ENCODE data around the gene OSBPL2. TPM values are rescaled to one million over a fixed set of nuclear protein-coding genes. Genes with fewer than 3 reads are reported as not detected.

Gene OSBPL2
- total and polyA plus RNA-seq, 2 donors (not counting 1 experiment from before 2014, with no cell fraction given), result 28.1 to 74.3 TPM

DNA sequence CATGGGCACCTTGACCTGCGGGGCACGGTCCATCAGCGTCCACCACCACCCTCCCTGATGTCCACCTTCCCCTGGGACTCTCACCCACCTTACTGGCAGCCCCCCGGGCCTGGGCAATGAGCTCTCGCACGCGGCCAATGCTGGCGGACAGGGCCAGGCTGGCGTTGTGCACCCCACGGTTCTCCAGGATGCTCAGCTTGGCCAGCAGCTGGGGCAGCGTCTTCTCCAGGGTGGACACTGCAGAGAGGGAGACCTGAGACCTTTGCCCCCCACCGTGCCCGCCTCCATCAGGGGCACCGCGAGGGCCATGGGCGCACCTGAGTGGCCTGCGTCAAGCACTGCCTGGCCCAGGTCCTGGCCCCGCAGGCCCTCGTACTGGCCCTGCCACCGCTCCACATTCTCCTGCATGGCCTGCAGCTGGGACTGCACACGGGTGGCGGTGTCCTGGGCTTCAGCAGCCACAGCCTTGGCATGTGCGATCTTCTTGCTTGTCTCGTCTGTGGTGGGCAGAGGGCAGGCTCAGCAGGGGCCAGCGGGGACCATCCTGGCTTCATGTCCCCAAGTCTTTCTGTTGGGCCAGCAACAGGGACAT, 76.5 kb downstream of the OSBPL2 start:
- Histone ChIP-seq H4K20me1 (ENCODE audit: control insufficient read depth, insufficient read depth, low read length, poor library complexity, severe bottlenecking) (no peaks in the 10 kb centered on the region), H3K27me3 (replicated peaks in 1 of 4; ENCODE audit: control extremely low read depth in 1 of 4, control insufficient read depth in 3 of 4, insufficient read depth in 4 of 4, low read length in 3 of 4) (no peaks in the 10 kb centered on the region), H3K9ac (ENCODE audit: low read length) (no peak overlapping the region), H3K79me2 (ENCODE audit: control insufficient read depth, insufficient read depth, low read length) (no peaks in the 10 kb centered on the region), H3K36me3 (replicated peaks in 1 of 2; ENCODE audit: control extremely low read depth in 1 of 2, control insufficient read depth in 1 of 2, extremely low read depth in 1 of 2, insufficient read depth in 2 of 2, low read length in 1 of 2) (peaks cover 0 to 19% of the 10 kb centered on the region in 2 experiments), H3K4me3 (ENCODE audit: control extremely low read depth in 1 of 5, extremely low read depth in 1 of 5, insufficient read depth in 1 of 5, low read depth in 2 of 5, low read length in 4 of 5) (no peak overlapping the region), H3K9me3 (ENCODE audit: control extremely low read depth in 1 of 3, control insufficient read depth in 2 of 3, insufficient read depth in 1 of 3, low read length in 2 of 3) (no peaks in the 10 kb centered on the region), H3K4me1 (ENCODE audit: control insufficient read depth in 2 of 2, insufficient read depth in 2 of 2, low read length in 2 of 2) (no peaks in the 10 kb centered on the region), H3K27ac (ENCODE audit: low read length in 2 of 2) (no peak overlapping the region), H2AFZ (ENCODE audit: insufficient read depth, low read depth, low read length, poor library complexity, severe bottlenecking) (no peak overlapping the region), H3K4me2 (replicated peaks; ENCODE audit: low read depth, low read length, poor library complexity, severe bottlenecking) (no peak overlapping the region)
- Mint-ChIP-seq H3K4me1 (no peaks in the 10 kb centered on the region), H3K27me3 (no peaks in the 10 kb centered on the region), H3K27ac (no peak overlapping the region), H3K9me3 (ENCODE audit: insufficient read depth) (no peaks in the 10 kb centered on the region), H3K4me3 (no peak overlapping the region)
- ChIA-PET POLR2A (no interaction called here), CTCF (interaction anchor here (1.8 kb wide), 1 partner anchor 68 kb away, joined by 7 read pairs; no protein-coding TSS in a partner anchor)
- 96% methylated on average over 25 of the region's 25 CpGs for WGBS (ENCODE audit: insufficient coverage)
- TF ChIP-seq EZH2 (IDR thresholded peaks at IDR 0.05; ENCODE audit: borderline replicate concordance, insufficient read depth, low read depth, low read length, poor library complexity, severe bottlenecking), result no peak
- TF ChIP-seq, protein P1, sequence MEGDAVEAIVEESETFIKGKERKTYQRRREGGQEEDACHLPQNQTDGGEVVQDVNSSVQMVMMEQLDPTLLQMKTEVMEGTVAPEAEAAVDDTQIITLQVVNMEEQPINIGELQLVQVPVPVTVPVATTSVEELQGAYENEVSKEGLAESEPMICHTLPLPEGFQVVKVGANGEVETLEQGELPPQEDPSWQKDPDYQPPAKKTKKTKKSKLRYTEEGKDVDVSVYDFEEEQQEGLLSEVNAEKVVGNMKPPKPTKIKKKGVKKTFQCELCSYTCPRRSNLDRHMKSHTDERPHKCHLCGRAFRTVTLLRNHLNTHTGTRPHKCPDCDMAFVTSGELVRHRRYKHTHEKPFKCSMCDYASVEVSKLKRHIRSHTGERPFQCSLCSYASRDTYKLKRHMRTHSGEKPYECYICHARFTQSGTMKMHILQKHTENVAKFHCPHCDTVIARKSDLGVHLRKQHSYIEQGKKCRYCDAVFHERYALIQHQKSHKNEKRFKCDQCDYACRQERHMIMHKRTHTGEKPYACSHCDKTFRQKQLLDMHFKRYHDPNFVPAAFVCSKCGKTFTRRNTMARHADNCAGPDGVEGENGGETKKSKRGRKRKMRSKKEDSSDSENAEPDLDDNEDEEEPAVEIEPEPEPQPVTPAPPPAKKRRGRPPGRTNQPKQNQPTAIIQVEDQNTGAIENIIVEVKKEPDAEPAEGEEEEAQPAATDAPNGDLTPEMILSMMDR (IDR thresholded peaks at IDR 0.05), result no peak
- no peak for DNase-seq
- no peak for ATAC-seq (ENCODE audit: low read depth)
- intact Hi-C loops (cut with micrococcal nuclease), result no loop called here

DNA sequence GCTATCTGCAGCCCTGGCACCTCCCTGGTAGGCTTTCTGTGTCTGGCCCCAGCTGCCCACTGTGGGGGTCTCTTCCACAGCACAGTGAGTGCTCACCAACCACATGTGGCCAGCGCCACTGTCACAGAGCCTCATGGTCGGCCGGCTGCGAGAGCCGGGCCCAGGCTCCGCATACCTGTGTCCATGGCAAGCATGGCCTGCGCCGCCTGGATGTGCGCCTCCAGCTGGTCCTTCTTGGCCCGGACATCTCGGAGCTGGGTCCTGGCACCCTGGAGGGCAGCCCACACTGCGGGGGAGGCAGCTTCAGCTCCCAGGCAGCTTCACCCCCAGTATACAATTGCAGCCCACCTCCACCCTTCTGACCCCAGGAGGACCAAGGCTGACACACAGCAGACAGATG, 77.5 kb downstream of the OSBPL2 start:
- POLR2A ChIA-PET, result no interaction called here
- no peak for ATAC-seq (ENCODE audit: low read depth)
- Histone ChIP-seq H3K4me2 (replicated peaks; ENCODE audit: low read depth, low read length, poor library complexity, severe bottlenecking) (no peak overlapping the region), H3K27me3 (replicated peaks in 1 of 4; ENCODE audit: control extremely low read depth in 1 of 4, control insufficient read depth in 3 of 4, insufficient read depth in 4 of 4, low read length in 3 of 4) (no peaks in the 10 kb centered on the region), H3K4me3 (ENCODE audit: control extremely low read depth in 1 of 5, extremely low read depth in 1 of 5, insufficient read depth in 1 of 5, low read depth in 2 of 5, low read length in 4 of 5) (no peak overlapping the region), H3K9me3 (ENCODE audit: control extremely low read depth in 1 of 3, control insufficient read depth in 2 of 3, insufficient read depth in 1 of 3, low read length in 2 of 3) (no peaks in the 10 kb centered on the region), H3K79me2 (ENCODE audit: control insufficient read depth, insufficient read depth, low read length) (no peaks in the 10 kb centered on the region), H4K20me1 (ENCODE audit: control insufficient read depth, insufficient read depth, low read length, poor library complexity, severe bottlenecking) (no peaks in the 10 kb centered on the region), H3K9ac (ENCODE audit: low read length) (no peak overlapping the region), H3K4me1 (ENCODE audit: control insufficient read depth in 2 of 2, insufficient read depth in 2 of 2, low read length in 2 of 2) (no peaks in the 10 kb centered on the region), H3K27ac (ENCODE audit: low read length in 2 of 2) (no peak overlapping the region), H3K36me3 (replicated peaks in 1 of 2; ENCODE audit: control extremely low read depth in 1 of 2, control insufficient read depth in 1 of 2, extremely low read depth in 1 of 2, insufficient read depth in 2 of 2, low read length in 1 of 2) (peaks cover 0 to 19% of the 10 kb centered on the region in 2 experiments), H2AFZ (ENCODE audit: insufficient read depth, low read depth, low read length, poor library complexity, severe bottlenecking) (no peak overlapping the region)
- Mint-ChIP-seq H3K9me3 (ENCODE audit: insufficient read depth) (no peaks in the 10 kb centered on the region), H3K4me3 (no peak overlapping the region), H3K27ac (no peak overlapping the region), H3K27me3 (no peaks in the 10 kb centered on the region), H3K4me1 (no peaks in the 10 kb centered on the region)
- WGBS (ENCODE audit: insufficient coverage), result 97% methylated on average over 12 of the region's 12 CpGs
- no peak for DNase-seq
- no peak for TF ChIP-seq EZH2 (IDR thresholded peaks at IDR 0.05; ENCODE audit: borderline replicate concordance, insufficient read depth, low read depth, low read length, poor library complexity, severe bottlenecking)
- TF ChIP-seq, protein P1 (IDR thresholded peaks at IDR 0.05), result no peak
- intact Hi-C loops (cut with micrococcal nuclease), result no loop called here
- CTCF ChIA-PET, result interaction anchor here (1.8 kb wide), 1 partner anchor 67 kb away, joined by 7 read pairs; no protein-coding TSS in a partner anchor
